Hematopoietic multipotent progenitor cell treated with erythropoietin and hydrocortisone succinate and interleukin-3 and kit ligand, for 4 days (in vitro differentiated cells): Measurements from ENCODE around the gene SH2D2A.

Experiments used
- DNase-seq: peaks from one replicate; pipeline ENCODE4 v3.0.0-alpha.2; 2015

Gene SH2D2A

GRCh38 chr1:156847591-156848460 is 31.2 kb upstream of the SH2D2A start:
- no peak for DNase-seq

- no peak for DNase-seq
These were observed 30.0 kb upstream of the SH2D2A start for GRCh38 chr1:156846643-156847042.

GRCh38 chr1:156845953-156846545 is 29.4 kb upstream of the SH2D2A start:
- DNase-seq = no peak

GRCh38 chr1:156845055-156845952 is 28.7 kb upstream of the SH2D2A start:
- DNase-seq = peak; percentile 69

GRCh38 chr1:156844638-156845037 is 28.0 kb upstream of the SH2D2A start:
- no peak for DNase-seq

GRCh38 chr1:156844102-156844501 is 27.5 kb upstream of the SH2D2A start:
- no peak for DNase-seq

- no peak for DNase-seq
These were observed 26.1 kb upstream of the SH2D2A start for GRCh38 chr1:156842618-156843300.

GRCh38 chr1:156841295-156841855 is 24.7 kb upstream of the SH2D2A start:
- DNase-seq = no peak

GRCh38 chr1:156840898-156841279 is 24.2 kb upstream of the SH2D2A start:
- no peak for DNase-seq

GRCh38 chr1:156840186-156840897 is 23.7 kb upstream of the SH2D2A start:
- no peak for DNase-seq

- DNase-seq = no peak
These were observed 22.9 kb upstream of the SH2D2A start for GRCh38 chr1:156839426-156840109.

GRCh38 chr1:156838972-156839371 is 22.3 kb upstream of the SH2D2A start:
- DNase-seq = peak; percentile 66

GRCh38 chr1:156836892-156837291 is 20.2 kb upstream of the SH2D2A start:
- no peak for DNase-seq

GRCh38 chr1:156836041-156836654 is 19.5 kb upstream of the SH2D2A start:
- DNase-seq = no peak

- DNase-seq = no peak
These were observed 17.7 kb upstream of the SH2D2A start for GRCh38 chr1:156834322-156834721.

GRCh38 chr1:156833603-156834002 is 17.0 kb upstream of the SH2D2A start:
- no peak for DNase-seq

- no peak for DNase-seq
These were observed 15.8 kb upstream of the SH2D2A start for GRCh38 chr1:156832434-156832833.

GRCh38 chr1:156828400-156829124 is 11.9 kb upstream of the SH2D2A start:
- DNase-seq = no peak

- no peak for DNase-seq
These were observed 10.0 kb upstream of the SH2D2A start for GRCh38 chr1:156826630-156827029.

- DNase-seq = no peak
These were observed 6.7 kb upstream of the SH2D2A start for GRCh38 chr1:156823210-156823790.
